B cell (primary cell): ENCODE results near the gene UQCRH. TPM values are rescaled to one million over a fixed set of nuclear protein-coding genes. Genes with fewer than 3 reads are reported as not detected.

Source experiments
- ATAC-seq: fragments of 200-7000 bp; cut with Tn5 transposase; one replicate; pipeline ENCODE4 v1.10.0; 2021; ENCODE audit warnings: low read depth, mild to moderate bottlenecking, moderate number of reproducible peaks, moderate library complexity
- CTCF ChIA-PET: fragments of 350-600 bp; sonication (Branson Sonifier 250); formaldehyde crosslinking; loops from one replicate; lab custom pipeline; 2021; ENCODE audit warnings: antibody characterized with exemption, inconsistent platforms; lab: Charles Lee
- POLR2A ChIA-PET: fragments of 350-600 bp; sonication (Branson Sonifier 250); formaldehyde crosslinking; loops from one replicate; lab custom pipeline; 2021; ENCODE audit warnings: antibody characterized with exemption; lab: Charles Lee
- DNase-seq: peaks from one replicate; pipeline ENCODE4 v3.0.0; 2013
- H2AFZ ChIP-seq: 2 replicates; pipeline ENCODE4 v1.6.1; 2012; ENCODE audit warnings: mild to moderate bottlenecking, low read depth, low read length; ENCODE audit not compliant: insufficient read depth, poor library complexity, severe bottlenecking
- H3K27ac ChIP-seq, 2 donors: 1 replicate in 1 of 2; 2 replicates in 1 of 2; pipeline ENCODE4 v1.5.1; 2012 to 2013; ENCODE audit warnings: low read length in 2 of 2, mild to moderate bottlenecking in 2 of 2, moderate library complexity in 1 of 2
- H3K27me3 ChIP-seq, 4 experiments: fragments of 200-600 bp in 1 of 4; sonication (generic) in 1 of 4; replicated peaks in 1 of 4; 1 replicate in 2 of 4; 2 replicates in 2 of 4; pipeline versions ENCODE4 v1.6.1 to v1.7.0; 2013 to 2016; ENCODE audit warnings: low read length in 3 of 4, mild to moderate bottlenecking in 2 of 4, mixed read lengths in 1 of 4, moderate library complexity in 1 of 4; ENCODE audit not compliant: insufficient read depth in 4 of 4, control insufficient read depth in 3 of 4; ENCODE audit errors: control extremely low read depth in 1 of 4
- H3K36me3 ChIP-seq, 2 experiments: replicated peaks in 1 of 2; 1 replicate in 1 of 2; 2 replicates in 1 of 2; pipeline versions ENCODE4 v1.6.1 to v1.7.1; 2013; ENCODE audit warnings: low read length in 1 of 2; ENCODE audit not compliant: insufficient read depth in 2 of 2, control insufficient read depth in 1 of 2; ENCODE audit errors: control extremely low read depth in 1 of 2, extremely low read depth in 1 of 2
- H3K4me1 ChIP-seq, 2 donors: fragments of 200-600 bp in 1 of 2; sonication (generic) in 1 of 2; 1 replicate in 1 of 2; 2 replicates in 1 of 2; pipeline versions ENCODE4 v1.5.1 to v1.6.1; 2013 to 2017; ENCODE audit warnings: low read length in 2 of 2; ENCODE audit not compliant: control insufficient read depth in 2 of 2, insufficient read depth in 2 of 2
- H3K4me2 ChIP-seq: replicated peaks from 2 replicates; pipeline ENCODE3; 2012; ENCODE audit warnings: mild to moderate bottlenecking, low read depth, low read length; ENCODE audit not compliant: poor library complexity, severe bottlenecking
- H3K4me3 ChIP-seq, 5 experiments: fragments of 200-600 bp in 1 of 5; sonication (generic) in 1 of 5; 1 replicate in 3 of 5; 2 replicates in 2 of 5; pipeline versions ENCODE4 v1.5.1 to v1.7.0; 2011 to 2016; ENCODE audit warnings: low read length in 4 of 5, mild to moderate bottlenecking in 4 of 5, low read depth in 2 of 5, control low read depth in 1 of 5, moderate library complexity in 1 of 5; ENCODE audit not compliant: insufficient read depth in 1 of 5; ENCODE audit errors: control extremely low read depth in 1 of 5, extremely low read depth in 1 of 5
- H3K79me2 ChIP-seq: fragments of 200-600 bp; sonication (generic); one replicate; pipeline ENCODE4 v1.6.0; 2016; ENCODE audit warnings: low read length; ENCODE audit not compliant: control insufficient read depth, insufficient read depth
- H3K9ac ChIP-seq: fragments of 200-600 bp; sonication (generic); 2 replicates; pipeline ENCODE4 v1.6.1; 2017; ENCODE audit warnings: mild to moderate bottlenecking, low read length, moderate library complexity
- H3K9me3 ChIP-seq, 3 donors: one replicate each; pipeline versions ENCODE4 v1.6.1 to v1.7.1; 2013; ENCODE audit warnings: low read length in 2 of 3; ENCODE audit not compliant: control insufficient read depth in 2 of 3, insufficient read depth in 1 of 3; ENCODE audit errors: control extremely low read depth in 1 of 3
- H4K20me1 ChIP-seq: 2 replicates; pipeline ENCODE4 v1.6.0; 2012; ENCODE audit warnings: mild to moderate bottlenecking, low read length; ENCODE audit not compliant: insufficient read depth, control insufficient read depth, poor library complexity, severe bottlenecking
- H3K27ac Mint-ChIP-seq: one replicate; pipeline ENCODE4 v1.8.0; 2021; ENCODE audit warnings: mixed read lengths
- H3K27me3 Mint-ChIP-seq: one replicate; pipeline ENCODE4 v1.8.0; 2021; ENCODE audit warnings: mixed read lengths
- H3K4me1 Mint-ChIP-seq: one replicate; pipeline ENCODE4 v1.8.0; 2021; ENCODE audit warnings: mixed read lengths
- H3K4me3 Mint-ChIP-seq: one replicate; pipeline ENCODE4 v1.8.0; 2021; ENCODE audit warnings: mixed read lengths
- H3K9me3 Mint-ChIP-seq: one replicate; pipeline ENCODE4 v1.8.0; 2022; ENCODE audit warnings: mixed read lengths; ENCODE audit not compliant: insufficient read depth
- CTCF ChIP-seq: fragments of 200-600 bp; IDR thresholded peaks from one replicate; pipeline ENCODE4 v1.8.0; 2022; ENCODE audit warnings: antibody characterized with exemption, mild to moderate bottlenecking
- EZH2 ChIP-seq: IDR thresholded peaks from 2 replicates; pipeline ENCODE4 v1.6.1; 2012; ENCODE audit warnings: borderline replicate concordance, low read depth, mild to moderate bottlenecking, moderate library complexity, low read length; ENCODE audit not compliant: insufficient read depth, poor library complexity, severe bottlenecking
- WGBS: methylation state at CpG from one replicate; pipeline ENCODE4 v1.1.5; 2013; ENCODE audit warnings: missing lambda C conversion rate; ENCODE audit not compliant: insufficient coverage; 5-methylcytosine and 5-hydroxymethylcytosine counted together
- intact Hi-C: fragments of 100-400 bp; cut with micrococcal nuclease; formaldehyde crosslinking; loops from one replicate; pipeline ENCODE4 v1.10.0; 2022
- polyA plus RNA-seq: library from polyadenylated mRNA; depleted of rRNA; stranded (reverse); fragments of >200 nt; gene quantifications from 2 replicates; pipeline ENCODE4 v1.2.3, GENCODE V29; 2012
- total RNA-seq, 2 donors: library from RNA; stranded (reverse); fragments of 120-200 nt in 1 of 2; gene quantifications; 1 replicate in 1 of 2; 2 replicates in 1 of 2; pipeline versions ENCODE4 v1.2.3 to v1.2.4, GENCODE V29; 2013 to 2022

The UQCRH gene
- total and polyA plus RNA-seq, 2 donors (not counting 1 experiment from before 2014, with no cell fraction given): 146 to 310 TPM

GRCh38 chr1:46333300-46334029 lies 30.0 kb downstream of the UQCRH start:
- no peaks in the 10 kb centered on the region for H3K27me3 ChIP-seq
- H3K9me3 ChIP-seq: no peaks in the 10 kb centered on the region
- Mint-ChIP-seq H3K27ac (peak overlapping the region; percentile 59), H3K27me3 (no peaks in the 10 kb centered on the region), H3K9me3 (no peaks in the 10 kb centered on the region), H3K4me1 (peaks cover 30% of the 10 kb centered on the region), H3K4me3 (no peak overlapping the region)
- intact Hi-C loops: loop anchor here (2.0 kb wide), 2 partner anchors 15 to 31 kb away; partner anchors contain the start of genes LRRC41 and UQCRH
- no peak overlapping the region for H3K9ac ChIP-seq
- H3K79me2 ChIP-seq: no peaks in the 10 kb centered on the region
- no peak overlapping the region for H3K4me2 ChIP-seq
- ATAC-seq (peak; percentile 59), DNase-seq (peak; percentile 55)
- peak overlapping the region; percentile 42 to 78 for H3K27ac ChIP-seq
- ChIA-PET POLR2A (interaction anchor here (0.6 to 1.5 kb wide), 3 partner anchors 12 to 30 kb away, joined by 4 to 9 read pairs (median 7); partner anchors contain the start of genes LRRC41 and UQCRH), CTCF (interaction anchor here (0.9 to 4.5 kb wide), 9 partner anchors 9 to 33 kb away, joined by 3 to 59 read pairs (median 5); partner anchors contain the start of genes LRRC41 and UQCRH)
- peaks cover 20 to 28% of the 10 kb centered on the region in 2 donors for H3K4me1 ChIP-seq
- no peaks in the 10 kb centered on the region for H4K20me1 ChIP-seq
- H2AFZ ChIP-seq: no peak overlapping the region
- H3K36me3 ChIP-seq: no peaks in the 10 kb centered on the region
- no peak overlapping the region for H3K4me3 ChIP-seq
- peak; percentile 36 for TF ChIP-seq CTCF
- TF ChIP-seq EZH2: no peak
- WGBS: 75% methylated on average over 8 of the region's 9 CpGs

GRCh38 chr1:46334030-46334384 lies 30.5 kb downstream of the UQCRH start:
- H3K9me3 ChIP-seq: no peaks in the 10 kb centered on the region
- no peak overlapping the region for H3K27ac ChIP-seq
- H3K79me2 ChIP-seq: no peaks in the 10 kb centered on the region
- DNase-seq: no peak
- no peaks in the 10 kb centered on the region for H3K27me3 ChIP-seq
- ChIA-PET CTCF (interaction anchor here (0.9 to 4.5 kb wide), 7 partner anchors 8 to 33 kb away, joined by 3 to 59 read pairs (median 6); partner anchors contain the start of genes LRRC41 and UQCRH), POLR2A (interaction anchor here (1.4 to 1.5 kb wide), 2 partner anchors 14 to 30 kb away, joined by 7 to 9 read pairs; partner anchors contain the start of genes LRRC41 and UQCRH)
- 88% methylated on average over 2 of the region's 2 CpGs for WGBS
- no peaks in the 10 kb centered on the region for H3K36me3 ChIP-seq
- no peak overlapping the region for H2AFZ ChIP-seq
- TF ChIP-seq EZH2 (no peak), CTCF (no peak)
- H3K27ac Mint-ChIP-seq: peak overlapping the region; percentile 37
- no peak overlapping the region for H3K4me2 ChIP-seq
- H3K27me3 Mint-ChIP-seq: no peaks in the 10 kb centered on the region
- ATAC-seq: no peak
- H3K4me1 Mint-ChIP-seq: peaks cover 30% of the 10 kb centered on the region
- H3K9ac ChIP-seq: no peak overlapping the region
- no peak overlapping the region for H3K4me3 Mint-ChIP-seq
- intact Hi-C loops: no loop called here
- no peak overlapping the region for H3K4me3 ChIP-seq
- H3K4me1 ChIP-seq: peaks cover 20 to 28% of the 10 kb centered on the region in 2 donors
- no peaks in the 10 kb centered on the region for H3K9me3 Mint-ChIP-seq
- no peaks in the 10 kb centered on the region for H4K20me1 ChIP-seq
